HEK293 (cell line): Measurements from ENCODE around the gene SOX6.

Source experiments
- CTCF ChIA-PET: fragments of 350-600 bp; formaldehyde crosslinking; extraction: SDS; loops from one replicate; lab custom pipeline; 2021; ENCODE audit warnings: antibody characterized with exemption; lab: Yijun Ruan, JAX
- POLR2A ChIA-PET: fragments of 300-600 bp; formaldehyde crosslinking; extraction: SDS; loops from one replicate; lab custom pipeline; 2020; ENCODE audit warnings: antibody characterized with exemption, inconsistent platforms; lab: Yijun Ruan, JAX
- H3K27ac ChIP-seq: fragments of 200-500 bp; sonication (Bioruptor generic); 2 replicates; pipeline ENCODE4 v1.5.1; 2014; ENCODE audit warnings: low read depth, low read length, control low read depth, inconsistent platforms; ENCODE audit errors: extremely low read depth
- H3K36me3 ChIP-seq, 2 experiments: fragments of 200-500 bp in 1 of 2; sonication (Bioruptor generic) in 1 of 2; 1 replicate in 1 of 2; 2 replicates in 1 of 2; pipeline ENCODE4 v1.5.1; 2014 to 2017; ENCODE audit warnings: inconsistent platforms in 2 of 2, low read length in 2 of 2; ENCODE audit not compliant: control insufficient read depth in 2 of 2, insufficient read depth in 1 of 2
- H3K4me1 ChIP-seq: fragments of 200-500 bp; sonication (Bioruptor generic); 2 replicates; pipeline ENCODE4 v1.5.1; 2014; ENCODE audit warnings: mild to moderate bottlenecking, low read length, inconsistent platforms; ENCODE audit not compliant: control insufficient read depth, insufficient read depth
- H3K4me3 ChIP-seq: 2 replicates; pipeline ENCODE4 v1.5.1; 2011; ENCODE audit warnings: low read depth, mild to moderate bottlenecking, control low read depth, low read length, moderate library complexity
- H3K9me3 ChIP-seq: fragments of 200-500 bp; sonication (Bioruptor generic); 2 replicates; pipeline ENCODE4 v1.5.1; 2014; ENCODE audit warnings: low read depth, low read length, inconsistent platforms; ENCODE audit not compliant: control insufficient read depth, insufficient read depth
- GLI2 ChIP-seq: fragments of 450-650 bp; formaldehyde crosslinking; IDR thresholded peaks from 2 replicates; pipeline ENCODE4; 2017; ENCODE audit warnings: missing biosample characterization, missing genetic modification characterization, low read depth, borderline replicate concordance
- GLI4 ChIP-seq: fragments of 450-650 bp; formaldehyde crosslinking; IDR thresholded peaks from 2 replicates; pipeline ENCODE4 v1.5.1; 2016; ENCODE audit warnings: missing biosample characterization, missing genetic modification characterization
- KLF1 ChIP-seq: fragments of 450-650 bp; formaldehyde crosslinking; IDR thresholded peaks from 2 replicates; pipeline ENCODE4 v1.5.1; 2016; ENCODE audit warnings: missing biosample characterization, missing genetic modification characterization
- SCRT1 ChIP-seq: fragments of 450-650 bp; formaldehyde crosslinking; IDR thresholded peaks from 2 replicates; pipeline ENCODE4 v1.5.1; 2016; ENCODE audit warnings: missing biosample characterization, missing genetic modification characterization, borderline replicate concordance
- ZFP37 ChIP-seq: fragments of 450-650 bp; formaldehyde crosslinking; IDR thresholded peaks from 2 replicates; pipeline ENCODE4 v1.5.1; 2016; ENCODE audit warnings: missing biosample characterization, missing genetic modification characterization
- ZNF121 ChIP-seq: fragments of 450-650 bp; formaldehyde crosslinking; IDR thresholded peaks from 2 replicates; pipeline ENCODE4 v1.5.1; 2016; ENCODE audit warnings: missing biosample characterization, missing genetic modification characterization
- ZNF132 ChIP-seq: fragments of 450-650 bp; formaldehyde crosslinking; IDR thresholded peaks from 2 replicates; pipeline ENCODE4 v1.5.1; 2017; ENCODE audit warnings: missing biosample characterization, missing genetic modification characterization, borderline replicate concordance
- ZNF2 ChIP-seq: fragments of 450-650 bp; formaldehyde crosslinking; IDR thresholded peaks from 2 replicates; pipeline ENCODE4 v1.5.1; 2016; ENCODE audit warnings: missing biosample characterization, missing genetic modification characterization
- ZNF214 ChIP-seq: fragments of 450-650 bp; formaldehyde crosslinking; IDR thresholded peaks from 2 replicates; pipeline ENCODE4 v1.5.1; 2017; ENCODE audit warnings: missing biosample characterization, mild to moderate bottlenecking, missing genetic modification characterization, borderline replicate concordance
- ZNF23 ChIP-seq: fragments of 450-650 bp; formaldehyde crosslinking; IDR thresholded peaks from 2 replicates; pipeline ENCODE4 v1.5.1; 2016; ENCODE audit warnings: missing biosample characterization, missing genetic modification characterization, borderline replicate concordance
- ZNF248 ChIP-seq: fragments of 450-650 bp; formaldehyde crosslinking; IDR thresholded peaks from 2 replicates; pipeline ENCODE4 v1.5.1; 2017; ENCODE audit warnings: missing biosample characterization, missing genetic modification characterization
- ZNF366 ChIP-seq: fragments of 450-650 bp; formaldehyde crosslinking; conservative IDR thresholded peaks from 2 replicates; pipeline ENCODE4 v1.5.1; 2016; ENCODE audit warnings: missing biosample characterization, missing genetic modification characterization
- ZNF549 ChIP-seq: fragments of 450-650 bp; IDR thresholded peaks from 2 replicates; pipeline ENCODE4 v1.5.1; 2018; ENCODE audit warnings: missing biosample characterization, missing genetic modification characterization, mild to moderate bottlenecking, inconsistent platforms, moderate library complexity
- ZNF626 ChIP-seq: fragments of 450-650 bp; sonication (Bioruptor Pico); formaldehyde crosslinking; IDR thresholded peaks from 2 replicates; pipeline ENCODE4 v1.5.1; 2018; ENCODE audit warnings: missing biosample characterization, missing genetic modification characterization, inconsistent platforms
- ZNF645 ChIP-seq: fragments of 450-650 bp; formaldehyde crosslinking; IDR thresholded peaks from 2 replicates; pipeline ENCODE4; 2016; ENCODE audit warnings: missing biosample characterization, missing genetic modification characterization
- ZNF785 ChIP-seq: fragments of 450-650 bp; formaldehyde crosslinking; IDR thresholded peaks from 2 replicates; pipeline ENCODE4 v1.5.1; 2016; ENCODE audit warnings: missing biosample characterization, missing genetic modification characterization
- ZNF792 ChIP-seq: fragments of 450-650 bp; formaldehyde crosslinking; IDR thresholded peaks from 2 replicates; pipeline ENCODE4 v1.5.1; 2016; ENCODE audit warnings: missing biosample characterization, missing genetic modification characterization
- ZSCAN16 ChIP-seq: fragments of 450-650 bp; formaldehyde crosslinking; IDR thresholded peaks from 2 replicates; pipeline ENCODE4 v1.5.1; 2016; ENCODE audit warnings: missing biosample characterization, missing genetic modification characterization
- ZSCAN18 ChIP-seq: fragments of 450-650 bp; formaldehyde crosslinking; IDR thresholded peaks from 2 replicates; pipeline ENCODE4 v1.5.1; 2016; ENCODE audit warnings: missing biosample characterization, missing genetic modification characterization
- TF ChIP-seq, protein P1 (sequence below): fragments of 450-650 bp; formaldehyde crosslinking; IDR thresholded peaks from 2 replicates; pipeline ENCODE4 v1.5.1; 2016; ENCODE audit warnings: missing biosample characterization, missing genetic modification characterization
- TF ChIP-seq, protein P2 (sequence below): fragments of 450-650 bp; IDR thresholded peaks from 2 replicates; pipeline ENCODE4 v1.5.1; 2018; ENCODE audit warnings: missing biosample characterization, missing genetic modification characterization
- TF ChIP-seq, protein P3 (sequence below): fragments of 450-650 bp; formaldehyde crosslinking; IDR thresholded peaks from 2 replicates; pipeline ENCODE4 v1.5.1; 2017; ENCODE audit warnings: missing biosample characterization, missing genetic modification characterization
- TF ChIP-seq, protein P4 (sequence below): fragments of 450-650 bp; formaldehyde crosslinking; IDR thresholded peaks from 2 replicates; pipeline ENCODE4 v1.5.1; 2016; ENCODE audit warnings: missing biosample characterization, missing genetic modification characterization, borderline replicate concordance

SOX6 gene

DNA sequence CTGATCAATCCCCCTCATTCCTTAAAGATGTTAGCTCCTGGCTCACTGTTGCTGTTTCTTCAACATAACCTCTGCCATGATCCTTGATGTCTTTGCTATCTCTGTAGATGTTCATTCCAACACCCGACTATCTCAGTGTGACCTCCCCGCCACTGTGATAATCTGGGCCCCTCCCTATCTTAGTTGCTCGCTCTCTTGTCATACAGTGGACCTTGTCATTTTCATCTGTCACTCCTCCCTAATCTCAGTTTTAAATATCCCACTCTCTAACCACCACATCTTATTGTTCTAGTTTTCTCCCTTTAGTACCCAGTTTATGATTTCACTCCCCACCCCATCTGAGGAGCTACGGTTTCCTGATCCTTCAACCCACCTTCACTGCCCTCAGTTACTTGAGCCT lies 379.2 kb downstream of the SOX6 start:
- CTCF ChIA-PET: no interaction called here
- TF ChIP-seq KLF1 (tag by site-specific recombination) (no peak), ZNF121 (tag by site-specific recombination) (no peak), ZNF549 (no peak), ZNF785 (tag by site-specific recombination) (no peak), GLI4 (no peak), ZSCAN16 (no peak)

DNA sequence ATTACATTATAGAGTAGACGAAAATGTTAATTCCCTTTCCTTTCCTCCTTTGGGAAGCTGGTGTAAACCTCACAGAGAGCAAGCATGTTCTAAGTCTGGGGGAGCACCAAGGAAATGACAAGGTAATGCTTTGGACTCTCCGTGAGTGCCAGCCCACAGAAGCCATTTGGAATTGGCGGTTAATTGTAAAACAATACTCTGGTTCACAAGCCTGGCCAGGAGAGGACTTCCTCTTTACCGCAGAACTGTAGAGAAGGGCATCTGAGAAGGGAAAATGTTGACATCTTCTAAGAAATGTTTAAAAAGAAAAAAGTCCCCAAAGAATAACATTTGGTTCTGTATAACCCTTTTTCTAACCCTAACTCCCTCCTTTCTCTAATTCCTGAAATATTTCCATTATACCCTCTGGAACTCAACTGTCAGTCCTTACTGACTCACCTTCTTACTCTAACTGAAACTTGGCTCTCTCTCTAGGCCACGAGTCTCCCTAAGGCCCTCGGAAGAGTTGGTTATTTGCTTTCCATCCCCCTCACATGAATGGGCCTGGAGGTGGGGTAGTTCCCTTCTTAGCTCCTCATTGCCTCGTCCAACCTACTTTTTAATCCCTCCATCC lies 379.8 kb downstream of the SOX6 start:
- Histone ChIP-seq H3K4me3 (no peak overlapping the region), H3K36me3 (no peaks in the 10 kb centered on the region), H3K27ac (no peak overlapping the region), H3K4me1 (no peaks in the 10 kb centered on the region), H3K9me3 (no peaks in the 10 kb centered on the region)
- CTCF ChIA-PET: no interaction called here
- POLR2A ChIA-PET: no interaction called here
- TF ChIP-seq ZNF366 (no peak), ZNF23 (no peak), ZNF121 (tag by site-specific recombination) (no peak), GLI2 (tag by site-specific recombination) (no peak), ZNF792 (tag by site-specific recombination) (no peak), ZNF2 (no peak), ZNF214 (tag by site-specific recombination) (no peak), SCRT1 (tag by site-specific recombination) (no peak), ZNF626 (tag by site-specific recombination) (no peak), ZNF645 (no peak), ZNF132 (tag by site-specific recombination) (no peak), ZNF248 (no peak), ZFP37 (tag by site-specific recombination) (no peak), ZSCAN18 (tag by site-specific recombination) (no peak)
- TF ChIP-seq, protein P1, sequence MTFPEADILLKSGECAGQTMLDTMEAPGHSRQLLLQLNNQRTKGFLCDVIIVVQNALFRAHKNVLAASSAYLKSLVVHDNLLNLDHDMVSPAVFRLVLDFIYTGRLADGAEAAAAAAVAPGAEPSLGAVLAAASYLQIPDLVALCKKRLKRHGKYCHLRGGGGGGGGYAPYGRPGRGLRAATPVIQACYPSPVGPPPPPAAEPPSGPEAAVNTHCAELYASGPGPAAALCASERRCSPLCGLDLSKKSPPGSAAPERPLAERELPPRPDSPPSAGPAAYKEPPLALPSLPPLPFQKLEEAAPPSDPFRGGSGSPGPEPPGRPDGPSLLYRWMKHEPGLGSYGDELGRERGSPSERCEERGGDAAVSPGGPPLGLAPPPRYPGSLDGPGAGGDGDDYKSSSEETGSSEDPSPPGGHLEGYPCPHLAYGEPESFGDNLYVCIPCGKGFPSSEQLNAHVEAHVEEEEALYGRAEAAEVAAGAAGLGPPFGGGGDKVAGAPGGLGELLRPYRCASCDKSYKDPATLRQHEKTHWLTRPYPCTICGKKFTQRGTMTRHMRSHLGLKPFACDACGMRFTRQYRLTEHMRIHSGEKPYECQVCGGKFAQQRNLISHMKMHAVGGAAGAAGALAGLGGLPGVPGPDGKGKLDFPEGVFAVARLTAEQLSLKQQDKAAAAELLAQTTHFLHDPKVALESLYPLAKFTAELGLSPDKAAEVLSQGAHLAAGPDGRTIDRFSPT (tag by site-specific recombination): no peak
- TF ChIP-seq, protein P2, sequence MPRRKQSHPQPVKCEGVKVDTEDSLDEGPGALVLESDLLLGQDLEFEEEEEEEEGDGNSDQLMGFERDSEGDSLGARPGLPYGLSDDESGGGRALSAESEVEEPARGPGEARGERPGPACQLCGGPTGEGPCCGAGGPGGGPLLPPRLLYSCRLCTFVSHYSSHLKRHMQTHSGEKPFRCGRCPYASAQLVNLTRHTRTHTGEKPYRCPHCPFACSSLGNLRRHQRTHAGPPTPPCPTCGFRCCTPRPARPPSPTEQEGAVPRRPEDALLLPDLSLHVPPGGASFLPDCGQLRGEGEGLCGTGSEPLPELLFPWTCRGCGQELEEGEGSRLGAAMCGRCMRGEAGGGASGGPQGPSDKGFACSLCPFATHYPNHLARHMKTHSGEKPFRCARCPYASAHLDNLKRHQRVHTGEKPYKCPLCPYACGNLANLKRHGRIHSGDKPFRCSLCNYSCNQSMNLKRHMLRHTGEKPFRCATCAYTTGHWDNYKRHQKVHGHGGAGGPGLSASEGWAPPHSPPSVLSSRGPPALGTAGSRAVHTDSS: no peak
- TF ChIP-seq, protein P3, sequence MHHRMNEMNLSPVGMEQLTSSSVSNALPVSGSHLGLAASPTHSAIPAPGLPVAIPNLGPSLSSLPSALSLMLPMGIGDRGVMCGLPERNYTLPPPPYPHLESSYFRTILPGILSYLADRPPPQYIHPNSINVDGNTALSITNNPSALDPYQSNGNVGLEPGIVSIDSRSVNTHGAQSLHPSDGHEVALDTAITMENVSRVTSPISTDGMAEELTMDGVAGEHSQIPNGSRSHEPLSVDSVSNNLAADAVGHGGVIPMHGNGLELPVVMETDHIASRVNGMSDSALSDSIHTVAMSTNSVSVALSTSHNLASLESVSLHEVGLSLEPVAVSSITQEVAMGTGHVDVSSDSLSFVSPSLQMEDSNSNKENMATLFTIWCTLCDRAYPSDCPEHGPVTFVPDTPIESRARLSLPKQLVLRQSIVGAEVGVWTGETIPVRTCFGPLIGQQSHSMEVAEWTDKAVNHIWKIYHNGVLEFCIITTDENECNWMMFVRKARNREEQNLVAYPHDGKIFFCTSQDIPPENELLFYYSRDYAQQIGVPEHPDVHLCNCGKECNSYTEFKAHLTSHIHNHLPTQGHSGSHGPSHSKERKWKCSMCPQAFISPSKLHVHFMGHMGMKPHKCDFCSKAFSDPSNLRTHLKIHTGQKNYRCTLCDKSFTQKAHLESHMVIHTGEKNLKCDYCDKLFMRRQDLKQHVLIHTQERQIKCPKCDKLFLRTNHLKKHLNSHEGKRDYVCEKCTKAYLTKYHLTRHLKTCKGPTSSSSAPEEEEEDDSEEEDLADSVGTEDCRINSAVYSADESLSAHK (tag by site-specific recombination): no peak
- TF ChIP-seq, protein P4, sequence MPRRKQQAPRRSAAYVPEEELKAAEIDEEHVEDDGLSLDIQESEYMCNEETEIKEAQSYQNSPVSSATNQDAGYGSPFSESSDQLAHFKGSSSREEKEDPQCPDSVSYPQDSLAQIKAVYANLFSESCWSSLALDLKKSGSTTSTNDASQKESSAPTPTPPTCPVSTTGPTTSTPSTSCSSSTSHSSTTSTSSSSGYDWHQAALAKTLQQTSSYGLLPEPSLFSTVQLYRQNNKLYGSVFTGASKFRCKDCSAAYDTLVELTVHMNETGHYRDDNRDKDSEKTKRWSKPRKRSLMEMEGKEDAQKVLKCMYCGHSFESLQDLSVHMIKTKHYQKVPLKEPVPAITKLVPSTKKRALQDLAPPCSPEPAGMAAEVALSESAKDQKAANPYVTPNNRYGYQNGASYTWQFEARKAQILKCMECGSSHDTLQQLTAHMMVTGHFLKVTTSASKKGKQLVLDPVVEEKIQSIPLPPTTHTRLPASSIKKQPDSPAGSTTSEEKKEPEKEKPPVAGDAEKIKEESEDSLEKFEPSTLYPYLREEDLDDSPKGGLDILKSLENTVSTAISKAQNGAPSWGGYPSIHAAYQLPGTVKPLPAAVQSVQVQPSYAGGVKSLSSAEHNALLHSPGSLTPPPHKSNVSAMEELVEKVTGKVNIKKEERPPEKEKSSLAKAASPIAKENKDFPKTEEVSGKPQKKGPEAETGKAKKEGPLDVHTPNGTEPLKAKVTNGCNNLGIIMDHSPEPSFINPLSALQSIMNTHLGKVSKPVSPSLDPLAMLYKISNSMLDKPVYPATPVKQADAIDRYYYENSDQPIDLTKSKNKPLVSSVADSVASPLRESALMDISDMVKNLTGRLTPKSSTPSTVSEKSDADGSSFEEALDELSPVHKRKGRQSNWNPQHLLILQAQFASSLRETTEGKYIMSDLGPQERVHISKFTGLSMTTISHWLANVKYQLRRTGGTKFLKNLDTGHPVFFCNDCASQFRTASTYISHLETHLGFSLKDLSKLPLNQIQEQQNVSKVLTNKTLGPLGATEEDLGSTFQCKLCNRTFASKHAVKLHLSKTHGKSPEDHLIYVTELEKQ: no peak

More for the DNA sequence above, 379.2 kb downstream of the SOX6 start:
- Histone ChIP-seq H3K27ac (no peak overlapping the region), H3K9me3 (no peaks in the 10 kb centered on the region), H3K4me1 (no peaks in the 10 kb centered on the region), H3K36me3 (no peaks in the 10 kb centered on the region), H3K4me3 (no peak overlapping the region)
- POLR2A ChIA-PET: no interaction called here
